ENCODE results near the gene CCDC91. TPM values are rescaled to one million over a fixed set of nuclear protein-coding genes. Genes with fewer than 3 reads are reported as not detected.

CCDC91 gene
- total RNA-seq, 1 donor from 2014 or later = 11.8 TPM

DNA sequence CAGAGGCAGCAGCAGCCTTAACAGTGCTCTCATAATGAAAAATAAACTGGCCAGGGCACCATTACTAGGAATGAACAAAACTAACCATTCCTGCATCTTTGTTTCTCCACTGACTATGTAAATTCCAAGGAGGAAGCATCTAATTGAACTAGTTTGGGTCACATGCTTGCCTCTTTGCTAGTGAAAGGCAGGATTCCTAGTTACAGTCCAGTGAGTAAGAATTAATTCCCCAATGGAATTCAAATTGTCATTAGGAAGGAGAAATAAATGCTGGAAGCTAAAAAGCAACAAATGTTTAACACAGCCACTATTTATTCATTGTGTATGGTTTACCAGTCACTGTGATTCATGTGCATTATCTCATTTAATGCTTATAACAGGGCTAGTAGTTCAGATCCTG lies 316.0 kb downstream of the CCDC91 start:
- DNase-seq (ENCODE audit: low read depth) = peak; percentile 20
- TF ChIP-seq, protein P1, sequence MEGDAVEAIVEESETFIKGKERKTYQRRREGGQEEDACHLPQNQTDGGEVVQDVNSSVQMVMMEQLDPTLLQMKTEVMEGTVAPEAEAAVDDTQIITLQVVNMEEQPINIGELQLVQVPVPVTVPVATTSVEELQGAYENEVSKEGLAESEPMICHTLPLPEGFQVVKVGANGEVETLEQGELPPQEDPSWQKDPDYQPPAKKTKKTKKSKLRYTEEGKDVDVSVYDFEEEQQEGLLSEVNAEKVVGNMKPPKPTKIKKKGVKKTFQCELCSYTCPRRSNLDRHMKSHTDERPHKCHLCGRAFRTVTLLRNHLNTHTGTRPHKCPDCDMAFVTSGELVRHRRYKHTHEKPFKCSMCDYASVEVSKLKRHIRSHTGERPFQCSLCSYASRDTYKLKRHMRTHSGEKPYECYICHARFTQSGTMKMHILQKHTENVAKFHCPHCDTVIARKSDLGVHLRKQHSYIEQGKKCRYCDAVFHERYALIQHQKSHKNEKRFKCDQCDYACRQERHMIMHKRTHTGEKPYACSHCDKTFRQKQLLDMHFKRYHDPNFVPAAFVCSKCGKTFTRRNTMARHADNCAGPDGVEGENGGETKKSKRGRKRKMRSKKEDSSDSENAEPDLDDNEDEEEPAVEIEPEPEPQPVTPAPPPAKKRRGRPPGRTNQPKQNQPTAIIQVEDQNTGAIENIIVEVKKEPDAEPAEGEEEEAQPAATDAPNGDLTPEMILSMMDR (conservative IDR thresholded peaks at IDR 0.05; ENCODE audit: low read depth, low read length) = no peak
- no peak overlapping the region for H3K4me3 ChIP-seq (ENCODE audit: low read depth, low read length)

DNA sequence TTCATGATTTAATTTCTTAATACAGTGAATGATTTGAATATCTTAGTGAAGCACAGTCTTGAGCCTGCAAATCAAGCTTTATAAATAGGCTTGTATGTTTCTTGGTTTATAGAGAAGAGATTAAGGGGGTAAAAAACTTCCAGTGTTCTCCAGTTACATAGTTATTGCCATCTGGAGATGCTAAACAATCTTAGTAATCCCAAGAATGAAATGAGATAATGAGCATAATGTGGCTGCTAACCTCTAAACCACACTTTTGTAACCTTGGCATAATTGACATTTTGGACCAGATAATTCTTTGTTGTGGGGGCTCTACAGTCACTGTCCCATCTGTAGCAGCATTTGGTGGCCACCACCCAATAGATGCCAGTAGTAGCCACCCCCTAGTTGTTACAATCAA lies 316.8 kb downstream of the CCDC91 start:
- DNase-seq (ENCODE audit: low read depth) = no peak
- TF ChIP-seq, protein P1 (conservative IDR thresholded peaks at IDR 0.05; ENCODE audit: low read depth, low read length) = no peak
- H3K4me3 ChIP-seq (ENCODE audit: low read depth, low read length) = no peak overlapping the region

DNA sequence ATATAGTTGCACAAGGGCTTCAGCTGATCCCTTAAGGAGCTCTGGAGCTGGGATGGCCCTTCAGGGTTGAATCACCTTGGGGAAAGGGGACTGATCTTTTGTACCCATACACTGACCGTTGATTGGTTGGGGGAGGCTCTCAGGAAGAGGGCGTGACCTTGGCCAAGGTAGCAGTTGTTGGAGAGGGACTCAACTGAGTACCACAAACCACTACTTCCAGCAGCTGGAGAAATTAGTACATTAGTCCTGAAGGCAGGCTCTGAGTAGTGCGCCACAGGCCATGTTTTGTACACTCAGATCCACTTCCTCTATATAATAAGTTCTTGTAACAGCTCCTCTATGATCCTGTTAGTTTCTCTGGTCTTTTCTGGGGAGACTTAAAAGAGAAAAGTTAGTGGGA lies 317.6 kb downstream of the CCDC91 start:
- TF ChIP-seq, protein P1 (conservative IDR thresholded peaks at IDR 0.05; ENCODE audit: low read depth, low read length) = no peak
- no peak overlapping the region for H3K4me3 ChIP-seq (ENCODE audit: low read depth, low read length)
- no peak for DNase-seq (ENCODE audit: low read depth)

DNA sequence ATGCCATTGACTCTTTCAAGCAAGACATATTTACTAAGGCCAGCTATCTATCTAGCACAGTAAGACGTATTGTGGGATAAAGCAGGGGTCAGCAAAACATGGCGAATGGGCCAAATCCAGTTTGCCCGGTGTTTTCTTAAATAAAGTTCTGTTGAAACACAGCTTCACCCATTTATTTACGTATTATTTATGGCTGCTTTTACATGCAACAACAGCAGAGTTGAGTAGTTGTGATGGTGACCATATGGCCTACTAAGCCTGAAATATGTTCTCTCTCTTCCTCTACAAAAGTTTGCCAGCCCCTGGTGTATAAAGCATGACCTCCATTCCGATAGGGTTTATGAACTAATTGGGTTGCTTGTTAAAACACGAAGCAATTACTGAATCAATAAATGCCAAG lies 322.1 kb downstream of the CCDC91 start:
- TF ChIP-seq, protein P1 (conservative IDR thresholded peaks at IDR 0.05; ENCODE audit: low read depth, low read length) = no peak
- DNase-seq (ENCODE audit: low read depth) = no peak
- H3K4me3 ChIP-seq (ENCODE audit: low read depth, low read length) = no peak overlapping the region

DNA sequence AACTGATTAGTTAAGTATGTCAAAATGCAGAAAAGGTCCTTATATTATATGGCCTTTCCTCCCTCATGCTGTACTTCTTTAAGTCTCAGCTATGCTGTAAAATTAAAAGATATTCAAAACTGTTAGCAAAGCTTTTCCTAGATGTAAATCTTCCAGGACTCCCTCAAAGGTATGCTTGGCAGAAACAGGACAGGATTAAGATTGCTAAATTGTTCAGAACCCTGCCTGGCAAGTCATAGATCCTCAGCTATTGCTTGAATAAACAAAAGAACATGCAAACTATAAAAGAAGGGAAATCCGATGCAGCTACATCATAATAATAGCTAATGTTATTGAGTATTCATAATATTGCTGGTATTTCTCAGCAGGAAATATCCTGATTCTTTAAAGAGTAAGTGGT lies 322.6 kb downstream of the CCDC91 start:
- no peak overlapping the region for H3K4me3 ChIP-seq (ENCODE audit: low read depth, low read length)
- TF ChIP-seq, protein P1 (conservative IDR thresholded peaks at IDR 0.05; ENCODE audit: low read depth, low read length) = no peak
- no peak for DNase-seq (ENCODE audit: low read depth)

DNA sequence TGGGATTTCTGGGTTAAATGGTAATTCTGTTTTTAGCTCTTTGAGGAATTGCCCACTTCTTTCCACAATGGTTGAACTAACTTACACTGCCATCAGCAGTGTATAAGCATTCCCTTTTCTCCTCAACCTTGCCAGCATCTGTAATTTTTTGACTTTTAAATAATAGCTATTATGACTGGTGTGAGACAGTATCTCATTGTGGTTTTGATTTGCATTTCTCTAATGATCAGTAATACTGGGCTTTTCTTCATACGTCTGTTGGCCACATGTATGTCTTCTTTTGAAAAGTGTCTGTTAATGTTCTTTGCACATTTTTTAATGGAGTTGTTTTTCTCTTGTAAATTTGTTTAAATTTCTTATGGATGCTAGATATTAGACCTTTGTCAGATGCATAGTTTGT lies 323.7 kb downstream of the CCDC91 start:
- H3K4me3 ChIP-seq (ENCODE audit: low read depth, low read length) = no peak overlapping the region
- TF ChIP-seq, protein P1 (conservative IDR thresholded peaks at IDR 0.05; ENCODE audit: low read depth, low read length) = no peak
- DNase-seq (ENCODE audit: low read depth) = no peak

DNA sequence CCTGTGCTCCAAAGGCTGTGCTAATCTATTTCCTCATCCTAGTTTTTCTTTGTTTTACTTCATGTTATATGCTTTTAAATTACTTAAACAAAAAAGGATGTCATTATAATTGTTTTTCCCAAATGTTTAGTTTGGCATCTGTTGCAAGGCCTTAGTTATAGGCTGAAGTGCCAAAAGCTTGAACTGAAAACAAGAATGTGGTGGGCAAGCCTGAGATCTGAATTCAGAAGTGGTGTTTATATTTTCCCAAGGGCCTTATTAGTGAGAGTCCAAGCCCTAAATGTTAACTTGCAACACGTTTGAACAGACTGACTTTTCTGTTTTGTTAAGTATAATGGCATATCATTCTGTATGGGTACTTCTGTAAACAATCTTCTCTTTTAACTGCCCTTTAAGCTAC lies 326.8 kb downstream of the CCDC91 start:
- no peak for DNase-seq (ENCODE audit: low read depth)
- no peak overlapping the region for H3K4me3 ChIP-seq (ENCODE audit: low read depth, low read length)
- TF ChIP-seq, protein P1 (conservative IDR thresholded peaks at IDR 0.05; ENCODE audit: low read depth, low read length) = no peak
